ENCODE results near the gene THY1.

GRCh38 chr11:119389611-119390254 lies 33.2 kb downstream of the THY1 start:
- no peak for TF ChIP-seq POLR2A (IDR thresholded peaks at IDR 0.05)
- TF ChIP-seq, protein P1, sequence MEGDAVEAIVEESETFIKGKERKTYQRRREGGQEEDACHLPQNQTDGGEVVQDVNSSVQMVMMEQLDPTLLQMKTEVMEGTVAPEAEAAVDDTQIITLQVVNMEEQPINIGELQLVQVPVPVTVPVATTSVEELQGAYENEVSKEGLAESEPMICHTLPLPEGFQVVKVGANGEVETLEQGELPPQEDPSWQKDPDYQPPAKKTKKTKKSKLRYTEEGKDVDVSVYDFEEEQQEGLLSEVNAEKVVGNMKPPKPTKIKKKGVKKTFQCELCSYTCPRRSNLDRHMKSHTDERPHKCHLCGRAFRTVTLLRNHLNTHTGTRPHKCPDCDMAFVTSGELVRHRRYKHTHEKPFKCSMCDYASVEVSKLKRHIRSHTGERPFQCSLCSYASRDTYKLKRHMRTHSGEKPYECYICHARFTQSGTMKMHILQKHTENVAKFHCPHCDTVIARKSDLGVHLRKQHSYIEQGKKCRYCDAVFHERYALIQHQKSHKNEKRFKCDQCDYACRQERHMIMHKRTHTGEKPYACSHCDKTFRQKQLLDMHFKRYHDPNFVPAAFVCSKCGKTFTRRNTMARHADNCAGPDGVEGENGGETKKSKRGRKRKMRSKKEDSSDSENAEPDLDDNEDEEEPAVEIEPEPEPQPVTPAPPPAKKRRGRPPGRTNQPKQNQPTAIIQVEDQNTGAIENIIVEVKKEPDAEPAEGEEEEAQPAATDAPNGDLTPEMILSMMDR (IDR thresholded peaks at IDR 0.05): peak in 4 of 6 experiments; percentile 22 to 32 (median 26)

All from Peyer's patch (tissue), 4 donors.